A673 (cell line): ENCODE measurements around the gene IGFBP4.

ENCODE experiments used
- EZH2 ChIP-seq: fragments of 200-600 bp; sonication (generic); IDR thresholded peaks from 2 replicates; pipeline ENCODE4 v1.6.1; 2017; ENCODE audit warnings: borderline replicate concordance, low read depth, mild to moderate bottlenecking, mixed read lengths, antibody characterized with exemption, low read length; ENCODE audit not compliant: poor library complexity, severe bottlenecking
- TF ChIP-seq, protein P1 (sequence below): fragments of 300-800, 200-600 bp; sonication (generic); conservative IDR thresholded peaks from 2 replicates; pipeline ENCODE4 v1.5.1; 2017; ENCODE audit warnings: low read depth, mild to moderate bottlenecking, antibody characterized with exemption, low read length, moderate library complexity, mixed read lengths

DNA sequence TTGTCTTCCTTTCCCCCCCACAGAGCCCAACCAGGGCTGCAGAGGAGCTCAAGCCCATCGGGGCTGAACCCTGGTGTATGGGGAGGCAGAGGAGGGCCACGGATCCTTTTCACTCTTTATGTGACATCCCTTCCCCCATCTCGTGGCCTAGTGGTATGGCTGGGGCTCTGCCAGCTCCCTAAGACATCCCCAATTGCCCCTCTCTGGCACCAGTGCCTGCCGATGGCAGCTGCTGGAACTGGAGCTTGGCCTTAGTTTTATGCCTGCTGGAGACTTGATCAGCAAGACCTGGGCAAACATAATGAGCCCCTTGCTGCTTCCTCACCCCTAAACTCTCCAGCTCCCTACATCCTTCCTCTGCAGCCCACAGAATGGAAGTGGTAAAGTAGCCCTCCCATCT lies 17.5 kb upstream of the IGFBP4 start:
- TF ChIP-seq, protein P1, sequence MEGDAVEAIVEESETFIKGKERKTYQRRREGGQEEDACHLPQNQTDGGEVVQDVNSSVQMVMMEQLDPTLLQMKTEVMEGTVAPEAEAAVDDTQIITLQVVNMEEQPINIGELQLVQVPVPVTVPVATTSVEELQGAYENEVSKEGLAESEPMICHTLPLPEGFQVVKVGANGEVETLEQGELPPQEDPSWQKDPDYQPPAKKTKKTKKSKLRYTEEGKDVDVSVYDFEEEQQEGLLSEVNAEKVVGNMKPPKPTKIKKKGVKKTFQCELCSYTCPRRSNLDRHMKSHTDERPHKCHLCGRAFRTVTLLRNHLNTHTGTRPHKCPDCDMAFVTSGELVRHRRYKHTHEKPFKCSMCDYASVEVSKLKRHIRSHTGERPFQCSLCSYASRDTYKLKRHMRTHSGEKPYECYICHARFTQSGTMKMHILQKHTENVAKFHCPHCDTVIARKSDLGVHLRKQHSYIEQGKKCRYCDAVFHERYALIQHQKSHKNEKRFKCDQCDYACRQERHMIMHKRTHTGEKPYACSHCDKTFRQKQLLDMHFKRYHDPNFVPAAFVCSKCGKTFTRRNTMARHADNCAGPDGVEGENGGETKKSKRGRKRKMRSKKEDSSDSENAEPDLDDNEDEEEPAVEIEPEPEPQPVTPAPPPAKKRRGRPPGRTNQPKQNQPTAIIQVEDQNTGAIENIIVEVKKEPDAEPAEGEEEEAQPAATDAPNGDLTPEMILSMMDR, result no peak
- TF ChIP-seq EZH2, result no peak
